ENCODE data around the gene MORN4. TPM values are rescaled to one million over a fixed set of nuclear protein-coding genes. Genes with fewer than 3 reads are reported as not detected.
A peak's percentile ranks its signal among the peaks of the same experiment; 100 is the strongest.

MORN4 gene
- total and polyA plus RNA-seq, 4 donors, result 4.1 to 16.1 (median 7.0) TPM

DNA sequence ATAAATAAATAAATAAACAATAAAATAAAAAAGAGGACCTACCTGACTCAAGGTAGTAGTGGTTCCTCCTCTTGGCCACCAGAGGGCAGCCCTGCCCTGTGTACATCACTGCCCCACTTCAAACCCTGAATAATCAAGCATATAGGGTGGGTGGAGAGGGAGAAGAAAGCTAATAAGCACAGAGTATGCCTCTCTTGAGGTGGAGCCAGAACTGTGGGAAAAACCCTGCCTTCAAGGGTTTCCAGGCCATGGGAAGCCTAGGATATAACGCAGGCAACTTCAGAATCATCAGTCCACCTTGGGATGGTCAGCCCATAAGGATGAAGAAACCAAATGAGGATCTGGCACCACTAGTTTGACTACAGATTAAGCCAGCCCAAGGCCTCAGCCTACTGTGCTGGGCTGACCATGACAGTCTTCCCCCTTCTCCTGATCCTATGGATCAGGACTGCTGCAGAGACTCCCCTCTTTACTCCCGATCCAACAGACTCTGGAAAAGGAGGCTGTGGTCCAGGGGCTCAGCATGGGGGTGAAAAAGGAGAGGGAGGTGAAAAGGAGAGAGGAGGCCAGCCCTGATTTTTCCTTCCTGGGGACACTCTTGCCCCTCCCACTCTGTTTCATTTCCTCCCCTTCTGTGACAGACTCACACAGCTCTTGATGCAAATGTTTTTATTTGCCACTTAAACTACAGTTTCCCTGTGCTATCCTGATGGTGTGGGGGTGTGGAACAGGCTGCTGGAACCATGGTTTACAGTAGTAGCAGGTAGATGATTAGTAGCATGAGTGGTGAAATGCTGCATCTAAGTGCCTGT, 43.7 kb upstream of the MORN4 start:
- Histone ChIP-seq H3K9ac (ENCODE audit: insufficient read depth in 1 of 2, low read length in 2 of 2) (no peak overlapping the region), H3K36me3 (ENCODE audit: control insufficient read depth in 4 of 4, insufficient read depth in 4 of 4, low read length in 4 of 4) (peaks cover 11 to 45% (median 27%) of the 10 kb centered on the region in 4 donors), H3K27ac (ENCODE audit: low read depth in 1 of 2, low read length in 1 of 2) (no peak overlapping the region), H3K4me3 (no peak overlapping the region), H3K9me3 (ENCODE audit: control insufficient read depth in 4 of 4, insufficient read depth in 3 of 4, low read length in 3 of 4) (no peaks in the 10 kb centered on the region), H3K4me1 (ENCODE audit: control insufficient read depth in 5 of 5, insufficient read depth in 5 of 5, low read length in 5 of 5) (no peaks in the 10 kb centered on the region), H3K27me3 (ENCODE audit: control insufficient read depth in 3 of 3, insufficient read depth in 3 of 3, low read length in 2 of 3) (no peaks in the 10 kb centered on the region)
- 91 to 100% methylated on average over 2 of the region's 2 CpGs for WGBS, 2 donors
- ATAC-seq (ENCODE audit: insufficient read depth, low FRiP score) (peak; percentile 73), DNase-seq (peak; percentile 22 to 51 (median 28))
- TF ChIP-seq, protein P1, sequence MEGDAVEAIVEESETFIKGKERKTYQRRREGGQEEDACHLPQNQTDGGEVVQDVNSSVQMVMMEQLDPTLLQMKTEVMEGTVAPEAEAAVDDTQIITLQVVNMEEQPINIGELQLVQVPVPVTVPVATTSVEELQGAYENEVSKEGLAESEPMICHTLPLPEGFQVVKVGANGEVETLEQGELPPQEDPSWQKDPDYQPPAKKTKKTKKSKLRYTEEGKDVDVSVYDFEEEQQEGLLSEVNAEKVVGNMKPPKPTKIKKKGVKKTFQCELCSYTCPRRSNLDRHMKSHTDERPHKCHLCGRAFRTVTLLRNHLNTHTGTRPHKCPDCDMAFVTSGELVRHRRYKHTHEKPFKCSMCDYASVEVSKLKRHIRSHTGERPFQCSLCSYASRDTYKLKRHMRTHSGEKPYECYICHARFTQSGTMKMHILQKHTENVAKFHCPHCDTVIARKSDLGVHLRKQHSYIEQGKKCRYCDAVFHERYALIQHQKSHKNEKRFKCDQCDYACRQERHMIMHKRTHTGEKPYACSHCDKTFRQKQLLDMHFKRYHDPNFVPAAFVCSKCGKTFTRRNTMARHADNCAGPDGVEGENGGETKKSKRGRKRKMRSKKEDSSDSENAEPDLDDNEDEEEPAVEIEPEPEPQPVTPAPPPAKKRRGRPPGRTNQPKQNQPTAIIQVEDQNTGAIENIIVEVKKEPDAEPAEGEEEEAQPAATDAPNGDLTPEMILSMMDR (IDR thresholded peaks at IDR 0.05; ENCODE audit: control extremely low read depth, extremely low read depth), result peak; percentile 84

DNA sequence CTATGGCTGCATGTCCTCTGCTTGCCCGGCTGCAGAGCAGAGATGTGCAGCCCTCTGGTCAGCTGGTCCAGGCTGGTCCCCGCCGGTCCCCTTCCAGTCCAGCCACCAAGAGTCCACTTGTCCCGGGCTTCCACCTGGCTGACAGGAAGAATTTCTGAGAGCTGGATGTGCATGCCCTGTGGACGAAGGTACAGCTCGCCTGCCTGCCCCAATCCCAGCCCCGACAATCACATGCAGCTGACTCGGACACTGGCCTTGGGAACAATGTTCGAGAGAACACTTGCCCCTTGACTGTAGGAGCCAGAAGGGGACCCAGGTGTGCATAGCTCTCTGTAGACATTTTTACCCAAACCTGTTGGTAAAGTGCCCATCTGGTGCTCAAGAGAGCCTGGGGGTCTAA, 41.9 kb upstream of the MORN4 start:
- DNase-seq, result no peak
- H3K27ac ChIP-seq (ENCODE audit: low read depth in 1 of 2, low read length in 1 of 2), result no peak overlapping the region
- H3K4me3 ChIP-seq, result no peak overlapping the region
- H3K27me3 ChIP-seq (ENCODE audit: control insufficient read depth in 3 of 3, insufficient read depth in 3 of 3, low read length in 2 of 3), result no peaks in the 10 kb centered on the region
- ATAC-seq (ENCODE audit: insufficient read depth, low FRiP score), result no peak
- H3K9ac ChIP-seq (ENCODE audit: insufficient read depth in 1 of 2, low read length in 2 of 2), result no peak overlapping the region
- 90 to 97% methylated on average over 9 of the region's 9 CpGs for WGBS, 2 donors
- H3K4me1 ChIP-seq (ENCODE audit: control insufficient read depth in 5 of 5, insufficient read depth in 5 of 5, low read length in 5 of 5), result no peaks in the 10 kb centered on the region
- H3K36me3 ChIP-seq (ENCODE audit: control insufficient read depth in 4 of 4, insufficient read depth in 4 of 4, low read length in 4 of 4), result peaks cover 14 to 47% (median 27%) of the 10 kb centered on the region in 4 donors
- TF ChIP-seq, protein P1 (IDR thresholded peaks at IDR 0.05; ENCODE audit: control extremely low read depth, extremely low read depth), result no peak
- H3K9me3 ChIP-seq (ENCODE audit: control insufficient read depth in 4 of 4, insufficient read depth in 3 of 4, low read length in 3 of 4), result no peaks in the 10 kb centered on the region

DNA sequence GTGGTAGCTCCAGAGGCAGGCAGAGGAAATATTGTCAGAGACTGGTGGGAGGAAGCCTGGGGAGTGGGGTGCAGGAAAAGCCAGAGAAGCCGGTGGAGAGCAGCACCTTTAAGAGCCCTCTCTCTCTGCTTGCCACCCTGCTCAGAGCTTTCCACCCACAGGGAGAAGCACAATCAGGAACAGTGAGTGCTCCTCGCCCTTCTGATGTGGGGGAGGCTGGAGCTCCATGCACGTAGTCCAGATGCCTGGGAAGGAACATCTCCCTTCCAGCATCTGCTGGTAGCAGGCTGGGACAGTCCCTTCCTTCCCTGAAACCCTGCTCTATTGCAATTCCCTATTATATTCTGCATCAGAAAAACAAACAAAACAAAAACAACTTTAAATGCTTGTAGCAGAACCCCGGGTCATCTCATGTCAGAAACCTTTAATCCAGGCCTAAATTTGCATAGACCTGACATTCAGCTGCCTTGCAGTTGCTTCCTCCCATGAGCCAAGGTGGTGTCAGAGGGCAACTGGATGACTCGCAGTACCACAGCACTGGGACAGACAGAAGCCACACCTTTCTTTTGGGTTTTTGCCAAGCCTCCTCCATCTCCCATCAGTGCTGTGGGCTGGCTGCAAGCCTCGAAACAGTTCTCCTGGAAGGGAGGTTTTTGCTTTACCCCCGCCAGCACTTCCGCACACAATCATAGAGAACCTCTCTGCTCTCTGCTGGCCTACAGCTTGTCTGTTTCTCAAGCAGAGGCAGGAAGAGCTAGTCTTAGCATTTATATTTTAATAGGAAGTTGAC, 40.6 kb upstream of the MORN4 start:
- ATAC-seq (ENCODE audit: insufficient read depth, low FRiP score) (no peak), DNase-seq (no peak)
- Histone ChIP-seq H3K4me3 (no peak overlapping the region), H3K36me3 (ENCODE audit: control insufficient read depth in 4 of 4, insufficient read depth in 4 of 4, low read length in 4 of 4) (peaks cover 22 to 41% (median 29%) of the 10 kb centered on the region in 4 donors), H3K9me3 (ENCODE audit: control insufficient read depth in 4 of 4, insufficient read depth in 3 of 4, low read length in 3 of 4) (no peaks in the 10 kb centered on the region), H3K4me1 (ENCODE audit: control insufficient read depth in 5 of 5, insufficient read depth in 5 of 5, low read length in 5 of 5) (no peaks in the 10 kb centered on the region), H3K9ac (ENCODE audit: insufficient read depth in 1 of 2, low read length in 2 of 2) (no peak overlapping the region), H3K27ac (ENCODE audit: low read depth in 1 of 2, low read length in 1 of 2) (no peak overlapping the region), H3K27me3 (ENCODE audit: control insufficient read depth in 3 of 3, insufficient read depth in 3 of 3, low read length in 2 of 3) (no peaks in the 10 kb centered on the region)
- TF ChIP-seq, protein P1 (IDR thresholded peaks at IDR 0.05; ENCODE audit: control extremely low read depth, extremely low read depth), result no peak
- WGBS, 2 donors, result 85 to 88% methylated on average over 8 of the region's 8 CpGs

Data from lung (tissue), 12 donors.